HCT116 (cell line): ENCODE results near the gene SSX2IP. TPM values are rescaled to one million over a fixed set of nuclear protein-coding genes. Genes with fewer than 3 reads are reported as not detected.

ENCODE experiments used
- ATAC-seq: fragments of 200-7000 bp; cut with Tn5 transposase; 2 replicates; pipeline ENCODE4 v1.9.1; 2020; ENCODE audit warnings: mild to moderate bottlenecking, moderate library complexity
- BruUV-seq: library from RNA; stranded (reverse); fragments of 400-500 nt; replicated peaks from 2 replicates; lab custom pipeline; 2021; lab: Mats Ljungman, UMichigan
- CTCF ChIA-PET: fragments of 300-600 bp; sonication (Branson Sonifier 250); formaldehyde crosslinking; loops from one replicate; lab custom pipeline; 2021; ENCODE audit warnings: antibody characterized with exemption; lab: Charles Lee
- POLR2A ChIA-PET: fragments of 300-600, 350-600 bp; sonication (Branson Sonifier 250); formaldehyde crosslinking; loops from one replicate; lab custom pipeline; 2021; ENCODE audit warnings: antibody characterized with exemption; lab: Charles Lee
- RAD21 ChIA-PET, 2 experiments: fragments of 300-600 bp; sonication (Branson Sonifier 250); formaldehyde crosslinking; loops; one replicate each; lab custom pipeline; 2023; ENCODE audit warnings: low total read pairs in 2 of 2; ENCODE audit not compliant: uncharacterized antibody in 2 of 2, unreplicated experiment in 2 of 2, low non-redundant PET in 1 of 2; lab: Charles Lee
- DNase-seq: peaks from one replicate; pipeline ENCODE4 v3.0.0-alpha.2; 2010; ENCODE audit warnings: low read depth, low spot score
- H2AFZ ChIP-seq: fragments of 200-600 bp; shearing (Covaris generic), sonication (generic); 2 replicates; pipeline ENCODE4 v1.6.1; 2017; ENCODE audit warnings: low read depth, mixed run types, mixed read lengths, antibody characterized with exemption, low read length; ENCODE audit not compliant: poor library complexity, severe bottlenecking
- H3K27ac ChIP-seq: 2 replicates; pipeline ENCODE4 v1.5.1; 2012; ENCODE audit warnings: low read depth, low read length
- H3K27me3 ChIP-seq: fragments of 200-600 bp; sonication (generic); 2 replicates; pipeline ENCODE4 v1.6.1; 2016; ENCODE audit warnings: mixed run types, low read length, mixed read lengths; ENCODE audit not compliant: insufficient read depth
- H3K36me3 ChIP-seq, 2 experiments: fragments of 200-500 bp in 1 of 2; fragments of 200-600 bp in 1 of 2; sonication (Bioruptor generic) in 1 of 2; sonication (generic) in 1 of 2; 2 replicates each; pipeline versions ENCODE4 v1.5.1 to v1.6.1; 2014 to 2016; ENCODE audit warnings: low read length in 2 of 2, inconsistent platforms in 1 of 2, mixed read lengths in 1 of 2, mixed run types in 1 of 2; ENCODE audit not compliant: insufficient read depth in 2 of 2, control insufficient read depth in 1 of 2
- H3K4me1 ChIP-seq, 2 experiments: fragments of 200-600 bp in 1 of 2; sonication (generic) in 1 of 2; 2 replicates each; pipeline versions ENCODE4 v1.5.1 to v1.6.1; 2012 to 2017; ENCODE audit warnings: low read length in 2 of 2, inconsistent platforms in 1 of 2, mild to moderate bottlenecking in 1 of 2, mixed read lengths in 1 of 2, mixed run types in 1 of 2, moderate library complexity in 1 of 2; ENCODE audit not compliant: insufficient read depth in 2 of 2, control insufficient read depth in 1 of 2
- H3K4me2 ChIP-seq: fragments of 200-600 bp; sonication (generic); 2 replicates; pipeline ENCODE4 v1.6.1; 2017; ENCODE audit warnings: mixed run types, low read length, mixed read lengths
- H3K4me3 ChIP-seq, 2 experiments: fragments of 200-600 bp in 1 of 2; sonication (generic) in 1 of 2; replicated peaks in 1 of 2; 2 replicates each; pipeline ENCODE4 v1.5.1; 2011 to 2016; ENCODE audit warnings: low read length in 2 of 2, control low read depth in 1 of 2, low read depth in 1 of 2, mild to moderate bottlenecking in 1 of 2, mixed read lengths in 1 of 2, mixed run types in 1 of 2
- H3K79me2 ChIP-seq: fragments of 200-600 bp; sonication (generic); 2 replicates; pipeline ENCODE4 v1.6.1; 2017; ENCODE audit warnings: mild to moderate bottlenecking, mixed run types, low read length, moderate library complexity, mixed read lengths; ENCODE audit not compliant: insufficient read depth
- H3K9ac ChIP-seq: fragments of 200-600 bp; sonication (generic); 2 replicates; pipeline ENCODE4 v1.6.1; 2016; ENCODE audit warnings: low read length, mixed read lengths
- H3K9me2 ChIP-seq: fragments of 200-600 bp; sonication (generic), shearing (Covaris generic); 2 replicates; pipeline ENCODE4 v1.6.1; 2017; ENCODE audit warnings: mixed run types, mild to moderate bottlenecking, moderate library complexity; ENCODE audit not compliant: insufficient read depth
- H3K9me3 ChIP-seq, 2 experiments: fragments of 200-500 bp in 1 of 2; fragments of 200-600 bp in 1 of 2; sonication (Bioruptor generic) in 1 of 2; sonication (generic) in 1 of 2; 2 replicates each; pipeline ENCODE4 v1.6.1; 2014 to 2017; ENCODE audit warnings: low read length in 2 of 2, mixed read lengths in 2 of 2, inconsistent platforms in 1 of 2, low read depth in 1 of 2, mild to moderate bottlenecking in 1 of 2, mixed run types in 1 of 2, moderate library complexity in 1 of 2; ENCODE audit not compliant: control insufficient read depth in 1 of 2, insufficient read depth in 1 of 2
- H4K20me1 ChIP-seq: fragments of 200-600 bp; sonication (generic), shearing (Covaris generic); 2 replicates; pipeline ENCODE4 v1.6.1; 2017; ENCODE audit warnings: mixed run types, mild to moderate bottlenecking, moderate library complexity; ENCODE audit not compliant: insufficient read depth
- ATF3 ChIP-seq: IDR thresholded peaks from 2 replicates; pipeline ENCODE4 v1.6.1; 2012
- CBX3 ChIP-seq: IDR thresholded peaks from 2 replicates; pipeline ENCODE4 v1.6.1; 2012; ENCODE audit warnings: low read depth
- CEBPB ChIP-seq: IDR thresholded peaks from 2 replicates; pipeline ENCODE4 v1.6.1; 2012; ENCODE audit warnings: low read depth
- EGR1 ChIP-seq: IDR thresholded peaks from 2 replicates; pipeline ENCODE4 v1.6.1; 2012; ENCODE audit warnings: low read depth
- EZH2phosphoT487 ChIP-seq: fragments of 200-600 bp; IDR thresholded peaks from 2 replicates; pipeline ENCODE4 v1.6.1; 2018; ENCODE audit warnings: antibody characterized with exemption, borderline replicate concordance
- FOSL1 ChIP-seq: IDR thresholded peaks from 2 replicates; pipeline ENCODE4 v1.6.1; 2012; ENCODE audit warnings: low read depth
- MAX ChIP-seq: IDR thresholded peaks from 2 replicates; pipeline ENCODE4 v1.6.1; 2012
- POLR2A ChIP-seq: IDR thresholded peaks from 2 replicates; pipeline ENCODE4 v1.7.0; 2011; ENCODE audit warnings: borderline replicate concordance; ENCODE audit not compliant: insufficient read depth, insufficient read length; ENCODE audit errors: extremely low read depth
- POLR2AphosphoS5 ChIP-seq: IDR thresholded peaks from 2 replicates; pipeline ENCODE4 v1.6.1; 2011; ENCODE audit warnings: mild to moderate bottlenecking, low read depth, low read length, moderate library complexity
- SIN3A ChIP-seq: IDR thresholded peaks from 2 replicates; pipeline ENCODE4 v1.6.1; 2012; ENCODE audit warnings: low read depth
- SP1 ChIP-seq: IDR thresholded peaks from 2 replicates; pipeline ENCODE4 v1.6.1; 2012; ENCODE audit warnings: low read depth
- ZBTB33 ChIP-seq: IDR thresholded peaks from 2 replicates; pipeline ENCODE4 v1.6.1; 2011; ENCODE audit warnings: mild to moderate bottlenecking, low read length, moderate library complexity; ENCODE audit not compliant: insufficient replicate concordance; ENCODE audit errors: extremely low read depth
- ZNF274 ChIP-seq: fragments of 200-500 bp; sonication (Bioruptor generic); IDR thresholded peaks from 2 replicates; pipeline ENCODE4 v1.6.1; 2014; ENCODE audit warnings: mild to moderate bottlenecking, low read depth, low read length, inconsistent platforms
- intact Hi-C: fragments of 100-400 bp; cut with micrococcal nuclease; formaldehyde crosslinking; loops from 2 replicates; pipeline ENCODE4 v1.10.0; 2022
- total RNA-seq: library from RNA; stranded (reverse); gene quantifications from one replicate; pipeline ENCODE4 v1.2.1, GENCODE V29; 2021; ENCODE audit not compliant: unreplicated experiment

Gene SSX2IP
- total RNA-seq, 1 experiment from 2014 or later, result 51.5 TPM

- Histone ChIP-seq H3K27ac (no peak overlapping the region), H2AFZ (no peak overlapping the region), H3K36me3 (no peaks in the 10 kb centered on the region), H3K4me2 (no peak overlapping the region), H4K20me1 (no peaks in the 10 kb centered on the region), H3K9ac (no peak overlapping the region), H3K4me3 (no peak overlapping the region), H3K9me2 (no peaks in the 10 kb centered on the region), H3K9me3 (no peaks in the 10 kb centered on the region), H3K79me2 (no peaks in the 10 kb centered on the region), H3K4me1 (0 out of 4 replicates have a peak, but pooled peaks cover 0 to 4% of the 10 kb centered on the region in 2 experiments), H3K27me3 (no peaks in the 10 kb centered on the region)
- CTCF ChIA-PET, result no interaction called here
- ATAC-seq, result no peak
- no peak for DNase-seq
- RAD21 ChIA-PET, result no interaction called here
- TF ChIP-seq EZH2phosphoT487 (no peak), FOSL1 (no peak), MAX (no peak), CBX3 (no peak), SP1 (no peak), EGR1 (no peak), ZNF274 (no peak), ATF3 (no peak), POLR2A (no peak), SIN3A (no peak), ZBTB33 (no peak), POLR2AphosphoS5 (no peak), CEBPB (no peak)
- POLR2A ChIA-PET, result no interaction called here
- BruUV-seq, result no TSS peak
- intact Hi-C loops, result no loop called here
Measured at GRCh38 chr1:84709131-84709530, 18.9 kb upstream of the SSX2IP start.
